Karpas-422 (cell line): ENCODE results near the gene FRZB. TPM values are rescaled to one million over a fixed set of nuclear protein-coding genes. Genes with fewer than 3 reads are reported as not detected.
"Not testable (repeated sequence)": the region's sequence is repeated elsewhere in the genome, so short reads cannot be mapped to it uniquely, and the experiment has no call there.

Experiments used
- DNase-seq: peaks from one replicate; pipeline ENCODE4 v3.0.0-alpha.2; 2015
- H2AFZ ChIP-seq: fragments of 200-600 bp; sonication (generic); 2 replicates; pipeline ENCODE4 v1.6.1; 2014; ENCODE audit warnings: antibody characterized with exemption, low read length, mixed read lengths
- H3K27ac ChIP-seq: fragments of 200-600 bp; sonication (generic); 2 replicates; pipeline ENCODE4 v1.5.1; 2014; ENCODE audit warnings: mild to moderate bottlenecking, low read length, moderate library complexity
- H3K27me3 ChIP-seq: fragments of 200-600 bp; sonication (generic); 2 replicates; pipeline ENCODE4 v1.6.1; 2014; ENCODE audit warnings: low read length, mixed read lengths
- H3K36me3 ChIP-seq: fragments of 200-600 bp; sonication (generic); 2 replicates; pipeline ENCODE4 v1.6.1; 2014; ENCODE audit warnings: low read length, mixed read lengths; ENCODE audit not compliant: insufficient read depth
- H3K4me1 ChIP-seq: fragments of 200-600 bp; sonication (generic); 2 replicates; pipeline ENCODE4 v1.6.1; 2014; ENCODE audit warnings: mild to moderate bottlenecking, low read length, mixed read lengths
- H3K4me2 ChIP-seq: fragments of 200-600 bp; sonication (generic); 2 replicates; pipeline ENCODE4 v1.6.1; 2014; ENCODE audit warnings: low read length, low read depth, mild to moderate bottlenecking; ENCODE audit not compliant: poor library complexity, severe bottlenecking
- H3K4me3 ChIP-seq: fragments of 200-600 bp; sonication (generic); 2 replicates; pipeline ENCODE4 v1.5.1; 2014; ENCODE audit warnings: mild to moderate bottlenecking, antibody characterized with exemption, low read length, mixed read lengths
- H3K79me2 ChIP-seq: fragments of 200-600 bp; sonication (generic); 2 replicates; pipeline ENCODE4 v1.6.1; 2014; ENCODE audit warnings: mild to moderate bottlenecking, low read length, mixed read lengths
- H3K9ac ChIP-seq: fragments of 200-600 bp; sonication (generic); 2 replicates; pipeline ENCODE4 v1.6.0; 2014; ENCODE audit warnings: low read length
- H3K9me2 ChIP-seq: fragments of 200-600 bp; sonication (generic), shearing (Covaris generic); replicated peaks from 2 replicates; pipeline ENCODE4 v1.6.0; 2014; ENCODE audit warnings: mild to moderate bottlenecking, low read length, moderate library complexity; ENCODE audit not compliant: insufficient read depth
- H3K9me3 ChIP-seq: fragments of 300-700, 200-600 bp; sonication (generic); 2 replicates; pipeline ENCODE4 v1.6.1; 2014; ENCODE audit warnings: low read length, mixed read lengths
- H4K20me1 ChIP-seq: fragments of 200-600 bp; sonication (generic); 2 replicates; pipeline ENCODE4 v1.6.1; 2014; ENCODE audit warnings: mild to moderate bottlenecking, antibody characterized with exemption, low read length, low read depth; ENCODE audit not compliant: insufficient read depth
- total RNA-seq: library from RNA; depleted of rRNA; stranded (reverse); fragments of >200 nt; shearing (Covaris generic); gene quantifications from 2 replicates; pipeline ENCODE4 v1.2.3, GENCODE V29; 2014; ENCODE audit warnings: low replicate concordance

FRZB gene
- total RNA-seq, 1 experiment from 2014 or later, result not detected

- Histone ChIP-seq H3K27me3 (no peaks in the 10 kb centered on the region), H4K20me1 (no peaks in the 10 kb centered on the region), H3K4me1 (no peaks in the 10 kb centered on the region), H3K36me3 (no peaks in the 10 kb centered on the region), H3K9ac (no peak overlapping the region), H3K79me2 (no peaks in the 10 kb centered on the region), H3K27ac (no peak overlapping the region), H3K4me3 (no peak overlapping the region), H3K9me2 (no peaks in the 10 kb centered on the region), H3K4me2 (no peak overlapping the region), H3K9me3 (no peaks in the 10 kb centered on the region), H2AFZ (no peak overlapping the region)
- no peak for DNase-seq
These were observed 20.7 kb upstream of the FRZB start for GRCh38 chr2:182887093-182887492.

GRCh38 chr2:182885771-182886170 is 19.3 kb upstream of the FRZB start:
- Histone ChIP-seq H3K9me3 (no peaks in the 10 kb centered on the region), H3K27me3 (no peaks in the 10 kb centered on the region), H3K79me2 (no peaks in the 10 kb centered on the region), H4K20me1 (no peaks in the 10 kb centered on the region), H3K4me3 (no peak overlapping the region), H3K9me2 (no peaks in the 10 kb centered on the region), H3K36me3 (no peaks in the 10 kb centered on the region), H3K4me1 (no peaks in the 10 kb centered on the region), H2AFZ (no peak overlapping the region), H3K27ac (no peak overlapping the region), H3K4me2 (no peak overlapping the region), H3K9ac (no peak overlapping the region)
- no peak for DNase-seq

GRCh38 chr2:182883451-182883850 is 17.0 kb upstream of the FRZB start:
- Histone ChIP-seq H3K4me3 (no peak overlapping the region), H3K9ac (no peak overlapping the region), H4K20me1 (no peaks in the 10 kb centered on the region), H3K9me2 (no peaks in the 10 kb centered on the region), H2AFZ (no peak overlapping the region), H3K27ac (no peak overlapping the region), H3K4me2 (no peak overlapping the region), H3K79me2 (no peaks in the 10 kb centered on the region), H3K36me3 (no peaks in the 10 kb centered on the region), H3K27me3 (no peaks in the 10 kb centered on the region), H3K4me1 (no peaks in the 10 kb centered on the region), H3K9me3 (no peaks in the 10 kb centered on the region)
- DNase-seq, result no peak

- H4K20me1 ChIP-seq, H3K9ac ChIP-seq, H3K27ac ChIP-seq, H3K4me1 ChIP-seq, DNase-seq, H3K9me2 ChIP-seq, H3K4me3 ChIP-seq, H3K4me2 ChIP-seq, H2AFZ ChIP-seq, H3K9me3 ChIP-seq, H3K27me3 ChIP-seq, H3K36me3 ChIP-seq, H3K79me2 ChIP-seq: not testable (repeated sequence)
These were observed 13.7 kb upstream of the FRZB start for GRCh38 chr2:182880100-182880499.

GRCh38 chr2:182876653-182877052 is 10.2 kb upstream of the FRZB start:
- not testable (repeated sequence) for H3K9me2 ChIP-seq, H3K36me3 ChIP-seq, H3K27me3 ChIP-seq, DNase-seq, H3K79me2 ChIP-seq, H4K20me1 ChIP-seq, H2AFZ ChIP-seq, H3K9me3 ChIP-seq, H3K4me2 ChIP-seq, H3K4me3 ChIP-seq, H3K4me1 ChIP-seq, H3K27ac ChIP-seq, H3K9ac ChIP-seq

- Histone ChIP-seq H3K27ac (no peak overlapping the region), H3K9me2 (no peaks in the 10 kb centered on the region), H3K79me2 (no peaks in the 10 kb centered on the region), H3K4me1 (no peaks in the 10 kb centered on the region), H3K9ac (no peak overlapping the region), H3K27me3 (no peaks in the 10 kb centered on the region), H3K9me3 (no peaks in the 10 kb centered on the region), H3K4me3 (no peak overlapping the region), H3K4me2 (no peak overlapping the region), H2AFZ (no peak overlapping the region), H4K20me1 (no peaks in the 10 kb centered on the region), H3K36me3 (no peaks in the 10 kb centered on the region)
- peak; percentile 86 for DNase-seq
These were observed 3.8 kb upstream of the FRZB start for GRCh38 chr2:182870227-182870626.

GRCh38 chr2:182868054-182868796 is 1.8 kb upstream of the FRZB start:
- H3K4me1 ChIP-seq, result no peaks in the 10 kb centered on the region
- H2AFZ ChIP-seq, result no peak overlapping the region
- H3K27ac ChIP-seq, result no peak overlapping the region

GRCh38 chr2:182867426-182868053 is 1.1 kb upstream of the FRZB start:
- Histone ChIP-seq H3K4me1 (no peaks in the 10 kb centered on the region), H3K9me3 (no peaks in the 10 kb centered on the region), H2AFZ (no peak overlapping the region), H3K27ac (no peak overlapping the region), H3K4me2 (no peak overlapping the region), H3K36me3 (no peaks in the 10 kb centered on the region), H3K27me3 (no peaks in the 10 kb centered on the region), H3K79me2 (no peaks in the 10 kb centered on the region), H3K9ac (no peak overlapping the region), H3K4me3 (no peak overlapping the region), H4K20me1 (no peaks in the 10 kb centered on the region), H3K9me2 (no peaks in the 10 kb centered on the region)
- no peak for DNase-seq

More at GRCh38 chr2:182868054-182868796, 1.8 kb upstream of the FRZB start:
- no peaks in the 10 kb centered on the region for H3K9me3 ChIP-seq
- H3K4me3 ChIP-seq, result no peak overlapping the region
- DNase-seq, result no peak
- H3K36me3 ChIP-seq, result no peaks in the 10 kb centered on the region
- H3K4me2 ChIP-seq, result no peak overlapping the region
- no peaks in the 10 kb centered on the region for H3K79me2 ChIP-seq
- no peaks in the 10 kb centered on the region for H4K20me1 ChIP-seq
- no peaks in the 10 kb centered on the region for H3K9me2 ChIP-seq
- H3K27me3 ChIP-seq, result no peaks in the 10 kb centered on the region
- no peak overlapping the region for H3K9ac ChIP-seq
